KOPT-K1 (cell line): ENCODE data around the gene MLH1.
"Not testable (repeated sequence)": the region's sequence is repeated elsewhere in the genome, so short reads cannot be mapped to it uniquely, and the experiment has no call there.

Experiments
- H3K27ac ChIP-seq: fragments of 200-600 bp; sonication (generic); 2 replicates; pipeline ENCODE4 v1.5.1; 2016; ENCODE audit warnings: antibody characterized with exemption, mild to moderate bottlenecking, low read depth, low read length; ENCODE audit not compliant: poor library complexity, severe bottlenecking
- H3K36me3 ChIP-seq: fragments of 200-600 bp; sonication (generic); 2 replicates; pipeline ENCODE4 v1.5.1; 2017; ENCODE audit warnings: antibody characterized with exemption, mild to moderate bottlenecking, low read length, moderate library complexity; ENCODE audit not compliant: insufficient read depth
- H3K9me3 ChIP-seq: fragments of 200-600 bp; sonication (generic); 2 replicates; pipeline ENCODE4 v1.5.1; 2017; ENCODE audit warnings: antibody characterized with exemption, low read length, mild to moderate bottlenecking; ENCODE audit not compliant: insufficient read depth, poor library complexity, severe bottlenecking

MLH1 gene

GRCh38 chr3:36993326-36994283 is at the start of gene MLH1:
TSS of gene MLH1 (plus strand) at chr3:36993518. CDS start at chr3:36993548, 30 bp downstream.
- peak within 1 kb of the TSS; percentile 95 for H3K27ac ChIP-seq
- peaks cover 70% of the 10 kb centered on the region for H3K36me3 ChIP-seq
- no peaks in the 10 kb centered on the region for H3K9me3 ChIP-seq

GRCh38 chr3:36943601-36944000 is 49.7 kb upstream of the MLH1 start:
- Histone ChIP-seq H3K27ac (no peak overlapping the region), H3K36me3 (no peaks in the 10 kb centered on the region), H3K9me3 (peaks cover 38% of the 10 kb centered on the region)

GRCh38 chr3:36944012-36944640 is 49.2 kb upstream of the MLH1 start:
- H3K36me3 ChIP-seq, result no peaks in the 10 kb centered on the region
- H3K9me3 ChIP-seq, result peaks cover 41% of the 10 kb centered on the region
- H3K27ac ChIP-seq, result peak overlapping the region; percentile 45

GRCh38 chr3:36944641-36945270 is 48.6 kb upstream of the MLH1 start, which contains the start of gene TRANK1:
TSS of gene TRANK1 (minus strand) at chr3:36945054. CDS start at chr3:36944809, 245 bp downstream.
- Histone ChIP-seq H3K9me3 (peaks cover 43% of the 10 kb centered on the region), H3K36me3 (no peaks in the 10 kb centered on the region), H3K27ac (peak within 1 kb of the TSS; percentile 45)

GRCh38 chr3:36945333-36945980 is 47.9 kb upstream of the MLH1 start:
- H3K9me3 ChIP-seq, result peaks cover 43% of the 10 kb centered on the region
- peak overlapping the region; percentile 45 for H3K27ac ChIP-seq
- no peaks in the 10 kb centered on the region for H3K36me3 ChIP-seq

- not testable (repeated sequence) for H3K36me3 ChIP-seq, H3K27ac ChIP-seq
- peaks cover 43% of the 10 kb centered on the region for H3K9me3 ChIP-seq
These were observed 45.5 kb upstream of the MLH1 start for GRCh38 chr3:36947814-36948213.

- no peaks in the 10 kb centered on the region for H3K36me3 ChIP-seq
- no peak overlapping the region for H3K27ac ChIP-seq
These were observed 38.7 kb upstream of the MLH1 start for GRCh38 chr3:36954452-36955134.

GRCh38 chr3:36956155-36956554 is 37.2 kb upstream of the MLH1 start:
- Histone ChIP-seq H3K27ac (no peak overlapping the region), H3K36me3 (no peaks in the 10 kb centered on the region), H3K9me3 (no peaks in the 10 kb centered on the region)

More at GRCh38 chr3:36954452-36955134, 38.7 kb upstream of the MLH1 start:
- H3K9me3 ChIP-seq, result no peaks in the 10 kb centered on the region

- no peaks in the 10 kb centered on the region for H3K36me3 ChIP-seq
- no peaks in the 10 kb centered on the region for H3K9me3 ChIP-seq
- H3K27ac ChIP-seq, result no peak overlapping the region
These were observed 36.3 kb upstream of the MLH1 start for GRCh38 chr3:36957063-36957462.

GRCh38 chr3:36957862-36958686 is 35.2 kb upstream of the MLH1 start:
- Histone ChIP-seq H3K27ac (peak overlapping the region; percentile 21), H3K9me3 (no peaks in the 10 kb centered on the region), H3K36me3 (no peaks in the 10 kb centered on the region)

GRCh38 chr3:36959821-36960220 is 33.5 kb upstream of the MLH1 start:
- Histone ChIP-seq H3K9me3 (no peaks in the 10 kb centered on the region), H3K27ac (no peak overlapping the region), H3K36me3 (no peaks in the 10 kb centered on the region)

GRCh38 chr3:36960502-36960901 is 32.8 kb upstream of the MLH1 start:
- Histone ChIP-seq H3K36me3 (no peaks in the 10 kb centered on the region), H3K9me3 (no peaks in the 10 kb centered on the region), H3K27ac (no peak overlapping the region)

- H3K9me3 ChIP-seq, H3K27ac ChIP-seq, H3K36me3 ChIP-seq: not testable (repeated sequence)
These were observed 30.3 kb upstream of the MLH1 start for GRCh38 chr3:36963008-36963407.

- H3K36me3 ChIP-seq, result no peaks in the 10 kb centered on the region
- no peak overlapping the region for H3K27ac ChIP-seq
- no peaks in the 10 kb centered on the region for H3K9me3 ChIP-seq
These were observed 29.0 kb upstream of the MLH1 start for GRCh38 chr3:36964331-36964730.
